ENCODE data around the gene DCAF10. TPM values are rescaled to one million over a fixed set of nuclear protein-coding genes. Genes with fewer than 3 reads are reported as not detected.
"Not testable (repeated sequence)": the region's sequence is repeated elsewhere in the genome, so short reads cannot be mapped to it uniquely, and the experiment has no call there.

DCAF10 gene
- total and polyA plus RNA-seq, 2 donors from 2014 or later = 10.6 to 28.5 TPM

DNA sequence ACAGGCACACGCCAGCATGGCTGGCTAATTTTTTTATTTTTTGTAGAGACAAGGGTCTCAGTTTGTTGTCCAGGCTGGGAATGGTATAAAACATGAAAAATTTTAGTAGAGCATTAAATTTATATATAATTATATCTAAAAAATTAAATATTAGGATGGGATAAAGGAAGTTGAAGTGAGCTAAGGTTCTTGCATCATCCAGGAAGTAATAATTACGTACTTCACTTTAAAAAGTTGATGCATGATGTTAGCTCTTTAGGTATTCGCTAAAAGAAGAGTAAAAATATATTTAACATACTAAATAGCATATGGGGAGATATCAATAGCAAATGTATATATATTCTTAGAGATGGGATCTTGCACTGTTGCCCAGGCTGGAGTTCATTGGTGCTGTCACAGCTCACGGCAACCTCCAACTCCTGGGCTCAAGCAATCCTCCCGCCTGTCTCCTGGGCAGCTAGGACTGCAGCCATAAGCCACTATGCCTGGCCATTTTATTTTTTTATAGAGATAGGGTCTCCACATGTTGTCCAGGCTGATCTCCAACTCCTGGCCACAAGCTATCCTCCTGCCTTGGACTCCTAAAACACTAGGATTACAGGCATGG, 12.3 kb downstream of the DCAF10 start:
- Histone ChIP-seq H3K9me3 (ENCODE audit: control insufficient read depth in 2 of 3, insufficient read depth in 1 of 3, low read length in 3 of 3) (no peaks in the 10 kb centered on the region), H3K4me1 (ENCODE audit: control insufficient read depth in 2 of 3, insufficient read depth in 2 of 3, low read depth in 1 of 3, low read length in 3 of 3) (no peaks in the 10 kb centered on the region), H3K27ac (ENCODE audit: low read depth in 2 of 2, low read length in 2 of 2) (no peak overlapping the region), H3K36me3 (ENCODE audit: control insufficient read depth in 2 of 3, insufficient read depth in 3 of 3, low read length in 3 of 3) (no peaks in the 10 kb centered on the region), H3K4me3 (ENCODE audit: low read length in 3 of 3) (no peak overlapping the region), H3K9ac (ENCODE audit: low read length in 3 of 3) (no peak overlapping the region), H3K27me3 (ENCODE audit: control insufficient read depth, insufficient read depth, low read length) (no peaks in the 10 kb centered on the region)
- intact Hi-C loops (cut with DNase I) = no loop called here
- TF ChIP-seq, protein P1, sequence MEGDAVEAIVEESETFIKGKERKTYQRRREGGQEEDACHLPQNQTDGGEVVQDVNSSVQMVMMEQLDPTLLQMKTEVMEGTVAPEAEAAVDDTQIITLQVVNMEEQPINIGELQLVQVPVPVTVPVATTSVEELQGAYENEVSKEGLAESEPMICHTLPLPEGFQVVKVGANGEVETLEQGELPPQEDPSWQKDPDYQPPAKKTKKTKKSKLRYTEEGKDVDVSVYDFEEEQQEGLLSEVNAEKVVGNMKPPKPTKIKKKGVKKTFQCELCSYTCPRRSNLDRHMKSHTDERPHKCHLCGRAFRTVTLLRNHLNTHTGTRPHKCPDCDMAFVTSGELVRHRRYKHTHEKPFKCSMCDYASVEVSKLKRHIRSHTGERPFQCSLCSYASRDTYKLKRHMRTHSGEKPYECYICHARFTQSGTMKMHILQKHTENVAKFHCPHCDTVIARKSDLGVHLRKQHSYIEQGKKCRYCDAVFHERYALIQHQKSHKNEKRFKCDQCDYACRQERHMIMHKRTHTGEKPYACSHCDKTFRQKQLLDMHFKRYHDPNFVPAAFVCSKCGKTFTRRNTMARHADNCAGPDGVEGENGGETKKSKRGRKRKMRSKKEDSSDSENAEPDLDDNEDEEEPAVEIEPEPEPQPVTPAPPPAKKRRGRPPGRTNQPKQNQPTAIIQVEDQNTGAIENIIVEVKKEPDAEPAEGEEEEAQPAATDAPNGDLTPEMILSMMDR (IDR thresholded peaks at IDR 0.05; ENCODE audit: borderline replicate concordance, extremely low read depth, insufficient read depth) = no peak
- no peak for DNase-seq
- FAIRE-seq = no peak

DNA sequence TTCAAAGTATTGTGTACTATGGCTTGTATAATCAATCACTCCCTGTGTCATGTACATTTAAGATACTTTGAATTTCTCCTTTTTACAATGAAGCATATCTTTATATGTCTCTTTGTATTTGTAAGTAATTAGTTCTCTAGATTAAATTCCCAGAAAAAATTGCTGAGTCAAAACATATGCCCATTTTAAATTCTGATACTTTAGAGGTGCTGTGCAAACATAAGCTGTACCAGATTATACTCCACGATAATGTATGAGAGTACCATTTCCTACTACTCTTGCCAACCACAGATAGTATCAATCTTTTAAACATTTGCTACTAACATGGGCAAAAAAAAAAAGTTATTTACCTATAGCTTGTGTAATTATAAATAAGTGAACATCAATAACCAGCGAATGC, 18.3 kb downstream of the DCAF10 start:
- Histone ChIP-seq H3K9ac (ENCODE audit: low read length in 3 of 3) (no peak overlapping the region), H3K27me3 (ENCODE audit: control insufficient read depth, insufficient read depth, low read length) (no peaks in the 10 kb centered on the region), H3K4me3 (ENCODE audit: low read length in 3 of 3) (no peak overlapping the region), H3K27ac (ENCODE audit: low read depth in 2 of 2, low read length in 2 of 2) (no peak overlapping the region), H3K36me3 (ENCODE audit: control insufficient read depth in 2 of 3, insufficient read depth in 3 of 3, low read length in 3 of 3) (peaks cover 0 to 6% (median 0%) of the 10 kb centered on the region in 3 donors), H3K9me3 (ENCODE audit: control insufficient read depth in 2 of 3, insufficient read depth in 1 of 3, low read length in 3 of 3) (no peaks in the 10 kb centered on the region), H3K4me1 (ENCODE audit: control insufficient read depth in 2 of 3, insufficient read depth in 2 of 3, low read depth in 1 of 3, low read length in 3 of 3) (no peaks in the 10 kb centered on the region)
- DNase-seq (no peak), FAIRE-seq (no peak)
- intact Hi-C loops (cut with DNase I) = no loop called here
- TF ChIP-seq, protein P1 (IDR thresholded peaks at IDR 0.05; ENCODE audit: borderline replicate concordance, extremely low read depth, insufficient read depth) = no peak

DNA sequence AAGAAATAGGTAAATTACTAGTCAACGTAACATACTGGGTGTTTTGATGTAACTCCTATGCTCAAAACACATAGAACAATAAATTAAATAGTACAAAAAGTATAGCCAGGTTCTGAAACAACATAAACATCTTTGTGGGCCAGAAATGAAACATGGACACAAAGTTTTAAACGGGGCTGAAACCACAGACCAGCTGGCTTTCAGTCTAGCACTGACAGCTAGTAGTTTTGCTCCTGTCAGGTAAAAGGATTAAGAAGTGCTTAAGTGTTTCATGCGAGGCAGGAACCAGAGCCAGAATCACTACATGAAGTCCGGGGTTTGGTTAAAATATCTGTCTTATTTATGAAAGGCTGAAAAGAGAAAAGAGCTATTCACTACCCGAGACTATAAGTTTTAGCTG, 19.5 kb downstream of the DCAF10 start:
- no peak for DNase-seq
- TF ChIP-seq, protein P1 (IDR thresholded peaks at IDR 0.05; ENCODE audit: borderline replicate concordance, extremely low read depth, insufficient read depth) = no peak
- Histone ChIP-seq H3K4me1 (ENCODE audit: control insufficient read depth in 2 of 3, insufficient read depth in 2 of 3, low read depth in 1 of 3, low read length in 3 of 3) (no peaks in the 10 kb centered on the region), H3K9ac (ENCODE audit: low read length in 3 of 3) (no peak overlapping the region), H3K36me3 (ENCODE audit: control insufficient read depth in 2 of 3, insufficient read depth in 3 of 3, low read length in 3 of 3) (peaks cover 0 to 6% (median 4%) of the 10 kb centered on the region in 3 donors), H3K9me3 (ENCODE audit: control insufficient read depth in 2 of 3, insufficient read depth in 1 of 3, low read length in 3 of 3) (no peaks in the 10 kb centered on the region), H3K27ac (ENCODE audit: low read depth in 2 of 2, low read length in 2 of 2) (no peak overlapping the region), H3K4me3 (ENCODE audit: low read length in 3 of 3) (no peak overlapping the region), H3K27me3 (ENCODE audit: control insufficient read depth, insufficient read depth, low read length) (no peaks in the 10 kb centered on the region)
- intact Hi-C loops (cut with DNase I) = no loop called here
- no peak for FAIRE-seq

DNA sequence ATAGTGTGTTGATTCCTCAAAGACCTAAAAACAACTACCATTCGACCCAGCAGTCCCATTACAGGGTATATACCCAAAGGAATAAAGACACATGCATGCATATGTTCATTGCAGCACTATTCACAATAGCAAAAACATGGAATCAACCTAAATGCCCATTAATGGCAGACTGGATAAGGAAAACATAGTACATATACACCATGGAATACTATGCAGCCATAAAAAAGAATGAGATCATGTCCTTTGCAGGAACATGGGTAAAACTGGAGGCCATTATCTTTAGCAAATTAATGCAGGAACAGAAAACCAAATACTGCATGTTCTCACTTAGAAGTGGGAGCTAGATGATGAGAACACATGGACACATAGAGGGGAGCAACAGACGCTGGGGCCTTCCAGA, 24.6 kb downstream of the DCAF10 start:
- H3K27ac ChIP-seq (ENCODE audit: low read depth in 2 of 2, low read length in 2 of 2); DNase-seq; H3K9me3 ChIP-seq (ENCODE audit: control insufficient read depth in 2 of 3, insufficient read depth in 1 of 3, low read length in 3 of 3); H3K36me3 ChIP-seq (ENCODE audit: control insufficient read depth in 2 of 3, insufficient read depth in 3 of 3, low read length in 3 of 3); FAIRE-seq; H3K4me3 ChIP-seq (ENCODE audit: low read length in 3 of 3); H3K9ac ChIP-seq (ENCODE audit: low read length in 3 of 3); intact Hi-C loops (cut with DNase I); H3K27me3 ChIP-seq (ENCODE audit: control insufficient read depth, insufficient read depth, low read length); H3K4me1 ChIP-seq (ENCODE audit: control insufficient read depth in 2 of 3, insufficient read depth in 2 of 3, low read depth in 1 of 3, low read length in 3 of 3): not testable (repeated sequence)

All from kidney (tissue), 14 donors.